ENCODE measurements around the gene FRS2.
"Not testable (repeated sequence)": the region's sequence is repeated elsewhere in the genome, so short reads cannot be mapped to it uniquely, and the experiment has no call there.

FRS2 gene

GRCh38 chr12:69470189-69471075 is at the start of gene FRS2:
FRS2 (plus strand) TSS chr12:69470388; CDS start chr12:69569031, 98,643 bp downstream.
- peak; percentile 92 for DNase-seq

GRCh38 chr12:69421548-69421947 is 48.6 kb upstream of the FRS2 start:
- DNase-seq = no peak

- no peak for DNase-seq
These were observed 46.9 kb upstream of the FRS2 start for GRCh38 chr12:69423037-69423905.

GRCh38 chr12:69425417-69425816 is 44.8 kb upstream of the FRS2 start:
- no peak for DNase-seq

- no peak for DNase-seq
These were observed 41.7 kb upstream of the FRS2 start for GRCh38 chr12:69428351-69429073.

GRCh38 chr12:69430942-69431590 is 39.1 kb upstream of the FRS2 start:
- no peak for DNase-seq

GRCh38 chr12:69431591-69432222 is 38.5 kb upstream of the FRS2 start:
- no peak for DNase-seq

- no peak for DNase-seq
These were observed 36.5 kb upstream of the FRS2 start for GRCh38 chr12:69433653-69434052.

GRCh38 chr12:69435644-69436043 is 34.5 kb upstream of the FRS2 start:
- no peak for DNase-seq

GRCh38 chr12:69437073-69437472 is 33.1 kb upstream of the FRS2 start:
- no peak for DNase-seq

GRCh38 chr12:69438539-69438938 is 31.6 kb upstream of the FRS2 start:
- DNase-seq = no peak

- no peak for DNase-seq
These were observed 30.2 kb upstream of the FRS2 start for GRCh38 chr12:69440016-69440415.

- no peak for DNase-seq
These were observed 29.3 kb upstream of the FRS2 start for GRCh38 chr12:69440886-69441285.

- DNase-seq = peak; percentile 1
These were observed 27.3 kb upstream of the FRS2 start for GRCh38 chr12:69442894-69443293.

GRCh38 chr12:69443916-69444315 is 26.3 kb upstream of the FRS2 start:
- no peak for DNase-seq

GRCh38 chr12:69447892-69448291 is 22.3 kb upstream of the FRS2 start:
- DNase-seq = no peak

- not testable (repeated sequence) for DNase-seq
These were observed 17.5 kb upstream of the FRS2 start for GRCh38 chr12:69452598-69453132.

GRCh38 chr12:69456239-69456638 is 13.9 kb upstream of the FRS2 start:
- no peak for DNase-seq

GRCh38 chr12:69457433-69457832 is 12.8 kb upstream of the FRS2 start:
- DNase-seq = no peak

GRCh38 chr12:69459477-69459876 is 10.7 kb upstream of the FRS2 start:
- DNase-seq = no peak

GRCh38 chr12:69464428-69464827 is 5.8 kb upstream of the FRS2 start:
- DNase-seq = no peak

- no peak for DNase-seq
These were observed 3.3 kb upstream of the FRS2 start for GRCh38 chr12:69466867-69467266.

All from NCI-H345 (cell line).